ENCODE results near the gene SOS2.

DNA sequence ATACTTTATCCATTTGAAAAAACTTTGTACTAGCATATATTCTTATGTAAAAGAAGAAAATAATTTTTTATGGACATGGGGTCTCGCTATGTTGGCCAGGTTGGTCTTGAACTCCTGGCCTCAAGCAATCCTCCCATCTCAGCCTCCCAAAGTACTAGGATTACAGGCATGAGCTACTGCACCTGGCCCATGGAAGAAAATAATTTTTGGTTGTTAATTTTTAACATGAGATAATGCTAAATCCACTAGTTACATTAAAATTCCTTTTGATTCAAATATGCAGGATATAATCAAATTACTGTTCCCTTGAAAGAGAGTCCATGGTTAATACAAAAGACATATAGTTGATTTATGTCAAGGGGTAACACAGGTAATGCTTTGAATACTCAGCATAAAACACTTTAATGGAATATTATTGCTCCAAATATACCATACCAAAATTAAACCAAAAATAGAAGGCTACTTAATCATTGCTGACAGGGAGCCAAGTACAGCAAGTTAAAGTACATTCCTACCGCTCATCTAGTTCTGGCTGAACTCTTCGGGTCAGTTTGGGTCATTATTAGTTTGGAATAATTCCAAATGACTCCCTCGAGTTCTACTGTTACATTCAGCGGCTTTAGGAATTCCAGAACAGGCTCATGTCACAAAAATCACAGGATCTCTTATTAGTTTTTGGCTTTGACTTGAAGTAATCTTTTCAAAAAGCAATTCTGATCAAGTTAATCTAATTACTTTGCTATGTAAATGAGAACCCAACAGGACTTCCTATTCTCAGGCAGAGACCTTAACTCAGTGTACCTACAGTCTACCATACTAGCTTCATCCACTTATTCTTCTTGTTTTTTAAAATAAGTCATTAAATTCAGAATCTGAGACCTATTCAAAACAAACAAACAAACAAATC lies 6.1 kb downstream of the SOS2 start:
- TF ChIP-seq, protein P1, sequence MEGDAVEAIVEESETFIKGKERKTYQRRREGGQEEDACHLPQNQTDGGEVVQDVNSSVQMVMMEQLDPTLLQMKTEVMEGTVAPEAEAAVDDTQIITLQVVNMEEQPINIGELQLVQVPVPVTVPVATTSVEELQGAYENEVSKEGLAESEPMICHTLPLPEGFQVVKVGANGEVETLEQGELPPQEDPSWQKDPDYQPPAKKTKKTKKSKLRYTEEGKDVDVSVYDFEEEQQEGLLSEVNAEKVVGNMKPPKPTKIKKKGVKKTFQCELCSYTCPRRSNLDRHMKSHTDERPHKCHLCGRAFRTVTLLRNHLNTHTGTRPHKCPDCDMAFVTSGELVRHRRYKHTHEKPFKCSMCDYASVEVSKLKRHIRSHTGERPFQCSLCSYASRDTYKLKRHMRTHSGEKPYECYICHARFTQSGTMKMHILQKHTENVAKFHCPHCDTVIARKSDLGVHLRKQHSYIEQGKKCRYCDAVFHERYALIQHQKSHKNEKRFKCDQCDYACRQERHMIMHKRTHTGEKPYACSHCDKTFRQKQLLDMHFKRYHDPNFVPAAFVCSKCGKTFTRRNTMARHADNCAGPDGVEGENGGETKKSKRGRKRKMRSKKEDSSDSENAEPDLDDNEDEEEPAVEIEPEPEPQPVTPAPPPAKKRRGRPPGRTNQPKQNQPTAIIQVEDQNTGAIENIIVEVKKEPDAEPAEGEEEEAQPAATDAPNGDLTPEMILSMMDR (conservative IDR thresholded peaks at IDR 0.05), result no peak
- no peak for TF ChIP-seq EZH2 (IDR thresholded peaks at IDR 0.05; ENCODE audit: low read depth)

Data from PC-9 (cell line).